HepG2 (cell line): Measurements from ENCODE around the gene AK6. TPM values are rescaled to one million over a fixed set of nuclear protein-coding genes. Genes with fewer than 3 reads are reported as not detected.

Experiments
- AGO1 ChIP-seq: fragments of 200-400 bp; formaldehyde crosslinking; IDR thresholded peaks from 2 replicates; pipeline ENCODE4 v1.6.1; 2017; ENCODE audit warnings: mild to moderate bottlenecking, low read depth, low read length, moderate library complexity; ENCODE audit not compliant: poor library complexity, severe bottlenecking
- ARID3A ChIP-seq: IDR thresholded peaks from 2 replicates; pipeline ENCODE4 v1.6.1; 2012; ENCODE audit warnings: low read depth, low read length, improper control_type of control experiment
- BHLHE40 ChIP-seq: IDR thresholded peaks from 2 replicates; pipeline ENCODE4 v1.6.1; 2011; ENCODE audit warnings: low read length, improper control_type of control experiment
- FOXA1 ChIP-seq, 2 experiments: fragments of 450-650 bp in 1 of 2; sonication (generic) in 1 of 2; formaldehyde crosslinking in 1 of 2; IDR thresholded peaks; 2 replicates each; pipeline versions ENCODE4 v1.4.0 to v1.6.1; 2016 to 2020; ENCODE audit warnings: missing genetic modification reagents in 1 of 2
- IRF1 ChIP-seq: sonication (generic); formaldehyde crosslinking; IDR thresholded peaks from 2 replicates; pipeline ENCODE4 v1.4.0; 2020; ENCODE audit warnings: low read depth, mild to moderate bottlenecking, missing genetic modification reagents
- MAF1 ChIP-seq: sonication (generic); formaldehyde crosslinking; IDR thresholded peaks from 2 replicates; pipeline ENCODE4 v1.5.0; 2020; ENCODE audit warnings: missing genetic modification reagents, borderline replicate concordance
- RAD51 ChIP-seq: fragments of 450-650 bp; IDR thresholded peaks from 2 replicates; pipeline ENCODE4 v1.6.1; 2016; ENCODE audit warnings: borderline replicate concordance
- RNF219 ChIP-seq: sonication (generic); formaldehyde crosslinking; IDR thresholded peaks from 2 replicates; pipeline ENCODE4 v1.5.0; 2020; ENCODE audit warnings: mild to moderate bottlenecking, missing genetic modification reagents
- TERF1 ChIP-seq: sonication (generic); formaldehyde crosslinking; IDR thresholded peaks from 2 replicates; pipeline ENCODE4 v1.8.0; 2022; ENCODE audit warnings: mild to moderate bottlenecking, missing genetic modification reagents, moderate library complexity
- TP53 ChIP-seq: sonication (generic); formaldehyde crosslinking; conservative IDR thresholded peaks from 2 replicates; pipeline ENCODE4 v1.4.0; 2020; ENCODE audit warnings: missing genetic modification reagents
- ZNF230 ChIP-seq: sonication (generic); formaldehyde crosslinking; IDR thresholded peaks from 2 replicates; pipeline ENCODE4 v1.4.0; 2020; ENCODE audit warnings: mild to moderate bottlenecking, missing genetic modification reagents
- ZNF326 ChIP-seq: sonication (generic); formaldehyde crosslinking; IDR thresholded peaks from 2 replicates; pipeline ENCODE4 v1.4.0; 2020; ENCODE audit warnings: missing genetic modification reagents, borderline replicate concordance
- ZNF557 ChIP-seq: sonication (generic); formaldehyde crosslinking; IDR thresholded peaks from 2 replicates; pipeline ENCODE4 v1.4.0; 2020; ENCODE audit warnings: missing genetic modification reagents
- ZNF577 ChIP-seq: sonication (generic); formaldehyde crosslinking; IDR thresholded peaks from 2 replicates; pipeline ENCODE4 v1.4.0; 2020; ENCODE audit warnings: mild to moderate bottlenecking, low read depth, missing genetic modification reagents, borderline replicate concordance
- ZNF691 ChIP-seq: sonication (generic); formaldehyde crosslinking; IDR thresholded peaks from 2 replicates; pipeline ENCODE4 v1.4.0; 2020; ENCODE audit warnings: missing genetic modification reagents, low read depth, mild to moderate bottlenecking, borderline replicate concordance
- polyA plus RNA-seq, 8 experiments: library from polyadenylated mRNA; depleted of rRNA in 3 of 8; stranded (reverse) in 7 of 8; unstranded in 1 of 8; fragments of >200 nt; fragmentation: Illumina TruSeq in 4 of 8; extraction: Trizol in 4 of 8; gene quantifications; 2 replicates each; pipeline versions ENCODE4 v1.2.1 to v1.2.3, GENCODE V29; 2011 to 2016; ENCODE audit warnings: low read depth in 4 of 8, missing spikeins in 1 of 8, mixed read lengths in 1 of 8; ENCODE audit not compliant: insufficient read depth in 1 of 8
- total RNA-seq, 5 experiments: library from RNA; depleted of rRNA; stranded (reverse); fragments of >200 nt; fragmentation: Illumina TruSeq; extraction: Trizol; gene quantifications; 2 replicates each; pipeline ENCODE4 v1.2.3, GENCODE V29; 2016; ENCODE audit warnings: low read depth in 1 of 5
- TF ChIP-seq, protein P1 (sequence below): sonication (generic); formaldehyde crosslinking; IDR thresholded peaks from 2 replicates; pipeline ENCODE4 v1.5.1; 2020; ENCODE audit warnings: mild to moderate bottlenecking, missing genetic modification reagents, moderate library complexity

Gene AK6
- total and polyA plus RNA-seq, 2 of the 13 experiments (the other 11 are each of a cell fraction or from before 2014, with no cell fraction given): 31.1 to 77.2 TPM

- TF ChIP-seq IRF1 (CRISPR knock-in tag) (no peak), ZNF326 (CRISPR knock-in tag) (no peak), TERF1 (CRISPR knock-in tag) (no peak), ARID3A (no peak), RAD51 (peak; percentile 44; the same call in 1 of the 2 replicates), FOXA1 (IDR thresholded peaks at IDR 0.05) (no peak), FOXA1 (CRISPR knock-in tag; IDR thresholded peaks at IDR 0.05) (no peak), RNF219 (CRISPR knock-in tag) (no peak), BHLHE40 (peak; percentile 72), TP53 (CRISPR knock-in tag) (no peak), ZNF557 (CRISPR knock-in tag) (0 out of 2 replicates have a peak, but pooled peaks have one; percentile 6), ZNF577 (CRISPR knock-in tag) (no peak), MAF1 (CRISPR knock-in tag) (no peak), ZNF691 (CRISPR knock-in tag) (no peak), ZNF230 (no peak), AGO1 (peak; percentile 23)
- TF ChIP-seq, protein P1, sequence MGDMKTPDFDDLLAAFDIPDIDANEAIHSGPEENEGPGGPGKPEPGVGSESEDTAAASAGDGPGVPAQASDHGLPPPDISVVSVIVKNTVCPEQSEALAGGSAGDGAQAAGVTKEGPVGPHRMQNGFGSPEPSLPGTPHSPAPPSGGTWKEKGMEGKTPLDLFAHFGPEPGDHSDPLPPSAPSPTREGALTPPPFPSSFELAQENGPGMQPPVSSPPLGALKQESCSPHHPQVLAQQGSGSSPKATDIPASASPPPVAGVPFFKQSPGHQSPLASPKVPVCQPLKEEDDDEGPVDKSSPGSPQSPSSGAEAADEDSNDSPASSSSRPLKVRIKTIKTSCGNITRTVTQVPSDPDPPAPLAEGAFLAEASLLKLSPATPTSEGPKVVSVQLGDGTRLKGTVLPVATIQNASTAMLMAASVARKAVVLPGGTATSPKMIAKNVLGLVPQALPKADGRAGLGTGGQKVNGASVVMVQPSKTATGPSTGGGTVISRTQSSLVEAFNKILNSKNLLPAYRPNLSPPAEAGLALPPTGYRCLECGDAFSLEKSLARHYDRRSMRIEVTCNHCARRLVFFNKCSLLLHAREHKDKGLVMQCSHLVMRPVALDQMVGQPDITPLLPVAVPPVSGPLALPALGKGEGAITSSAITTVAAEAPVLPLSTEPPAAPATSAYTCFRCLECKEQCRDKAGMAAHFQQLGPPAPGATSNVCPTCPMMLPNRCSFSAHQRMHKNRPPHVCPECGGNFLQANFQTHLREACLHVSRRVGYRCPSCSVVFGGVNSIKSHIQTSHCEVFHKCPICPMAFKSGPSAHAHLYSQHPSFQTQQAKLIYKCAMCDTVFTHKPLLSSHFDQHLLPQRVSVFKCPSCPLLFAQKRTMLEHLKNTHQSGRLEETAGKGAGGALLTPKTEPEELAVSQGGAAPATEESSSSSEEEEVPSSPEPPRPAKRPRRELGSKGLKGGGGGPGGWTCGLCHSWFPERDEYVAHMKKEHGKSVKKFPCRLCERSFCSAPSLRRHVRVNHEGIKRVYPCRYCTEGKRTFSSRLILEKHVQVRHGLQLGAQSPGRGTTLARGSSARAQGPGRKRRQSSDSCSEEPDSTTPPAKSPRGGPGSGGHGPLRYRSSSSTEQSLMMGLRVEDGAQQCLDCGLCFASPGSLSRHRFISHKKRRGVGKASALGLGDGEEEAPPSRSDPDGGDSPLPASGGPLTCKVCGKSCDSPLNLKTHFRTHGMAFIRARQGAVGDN: peak; percentile 93
Measured at GRCh38 chr5:69414885-69415583, 45.7 kb upstream of the AK6 start, which contains the start of gene MARVELD2 (continued).
